Ovary (tissue), 9 donors: ENCODE measurements around the gene C1orf198. TPM values are rescaled to one million over a fixed set of nuclear protein-coding genes. Genes with fewer than 3 reads are reported as not detected.

Source experiments
- DNase-seq, 5 donors: peaks; one replicate each; pipeline ENCODE4 v3.0.0-alpha.2; 2019 to 2020
- H3K27ac ChIP-seq, 2 donors: fragments of 200-600 bp; one replicate each; pipeline versions ENCODE4 v1.5.1 to v1.8.0; 2019 to 2022
- H3K27me3 ChIP-seq: fragments of 200-600 bp; one replicate; pipeline ENCODE4 v1.8.0; 2022
- H3K36me3 ChIP-seq: fragments of 200-600 bp; sonication (generic); one replicate; pipeline ENCODE4 v1.5.1; 2019
- H3K4me1 ChIP-seq: one replicate; pipeline ENCODE4 v1.8.1; 2013; ENCODE audit warnings: mild to moderate bottlenecking, moderate library complexity; ENCODE audit not compliant: insufficient read depth
- H3K4me3 ChIP-seq: fragments of 200-600 bp; sonication (generic); one replicate; pipeline ENCODE4 v1.5.1; 2017
- H3K9me3 ChIP-seq, 2 donors: fragments of 200-600 bp in 1 of 2; sonication (generic) in 1 of 2; one replicate each; pipeline versions ENCODE4 v1.5.1 to v1.8.1; 2013 to 2019; ENCODE audit warnings: mild to moderate bottlenecking in 1 of 2, moderate library complexity in 1 of 2
- CTCF ChIP-seq, 3 donors: fragments of 450-650 bp in 2 of 3; fragments of 200-600 bp in 1 of 3; IDR thresholded peaks; one replicate each; pipeline versions ENCODE4 v1.5.1 to v1.8.0; 2016 to 2022; ENCODE audit warnings: antibody characterized with exemption in 3 of 3, mild to moderate bottlenecking in 1 of 3
- EP300 ChIP-seq: sonication (generic); formaldehyde crosslinking; IDR thresholded peaks from one replicate; pipeline ENCODE4 v1.6.1; 2017; ENCODE audit warnings: antibody characterized with exemption
- POLR2A ChIP-seq: fragments of 450-650 bp; IDR thresholded peaks from one replicate; pipeline ENCODE4 v1.6.1; 2017; ENCODE audit warnings: antibody characterized with exemption, mild to moderate bottlenecking, moderate library complexity
- WGBS, 3 donors: extraction: QIAGEN DNeasy Blood & Tissue Kit in 1 of 3; methylation state at CpG; one replicate each; pipeline versions ENCODE4 v1.1.5 to v1.1.7; 2013 to 2017; 5-methylcytosine and 5-hydroxymethylcytosine counted together
- intact Hi-C, 4 donors: fragments of 100-400 bp; cut with DNase I; formaldehyde crosslinking; loops; one replicate each; pipeline versions ENCODE4 v1.11.0 to v1.15.1; 2022 to 2023
- polyA plus RNA-seq, 2 donors: library from polyadenylated mRNA; stranded (reverse); fragments of 200-250 nt in 1 of 2; fragments of 350-450 nt in 1 of 2; fragmentation: Illumina TruSeq in 1 of 2; extraction: RNeasy Lipid Tissue Mini Kit (QIAGEN cat#74804) in 1 of 2; gene quantifications; one replicate each; pipeline ENCODE4 v1.2.3, GENCODE V29; 2013 to 2014
- total RNA-seq, 7 donors: library from RNA; depleted of rRNA in 2 of 7; stranded (reverse); fragments of >200 nt in 2 of 7; fragmentation: NEBNext Ultra II Directional in 3 of 7; extraction: Animal tissue kit (Norgen Biotek cat#: 25700) in 3 of 7; gene quantifications; one replicate each; pipeline versions ENCODE4 v1.1.0 to v1.2.4, GENCODE V29; 2016 to 2023
- donor health status: DM: no; HTN: no; CAD: no; lungs with moderate emphysema.
- donor health status: DM: no; HTN: no; CAD: no.
- donor health status: Bipolar disorder and iron deficiency.
- donor health status: DM: yes; HTN: yes; CAD: no.
- donor health status: DM: no; HTN: no; CAD: no.
- donor health status: DM: yes; HTN: yes; CAD: no.

C1orf198 gene
- total and polyA plus RNA-seq, 9 donors: 34.0 to 60.8 (median 43.4) TPM

GRCh38 chr1:230823426-230823825 lies 44.9 kb downstream of the C1orf198 start:
- Histone ChIP-seq H3K27me3 (no peaks in the 10 kb centered on the region), H3K36me3 (no peaks in the 10 kb centered on the region), H3K27ac (peak overlapping the region in 1 of 2 donors; percentile 4), H3K9me3 (no peaks in the 10 kb centered on the region), H3K4me1 (peaks cover 19% of the 10 kb centered on the region), H3K4me3 (no peak overlapping the region)
- WGBS, 3 donors: 42 to 53% (median 51%) methylated on average over 6 of the region's 6 CpGs
- peak in 1 of 5 donors; percentile 42 for DNase-seq
- intact Hi-C loops: no loop called here
- TF ChIP-seq POLR2A (no peak), CTCF (IDR thresholded peaks at IDR 0.05) (no peak), EP300 (no peak)

- Histone ChIP-seq H3K36me3 (no peaks in the 10 kb centered on the region), H3K4me1 (peaks cover 10% of the 10 kb centered on the region), H3K27ac (no peak overlapping the region), H3K27me3 (no peaks in the 10 kb centered on the region), H3K4me3 (no peak overlapping the region), H3K9me3 (no peaks in the 10 kb centered on the region)
- intact Hi-C loops: no loop called here
- whole genome bisulfite sequencing, 3 donors: 76 to 89% (median 87%) methylated on average over 13 of the region's 13 CpGs
- DNase-seq: no peak
- TF ChIP-seq CTCF (IDR thresholded peaks at IDR 0.05) (no peak), POLR2A (no peak), EP300 (no peak)
These were observed 46.2 kb downstream of the C1orf198 start for GRCh38 chr1:230822092-230822581.

- intact Hi-C loops: no loop called here
- Histone ChIP-seq H3K36me3 (no peaks in the 10 kb centered on the region), H3K27ac (no peak overlapping the region), H3K9me3 (no peaks in the 10 kb centered on the region), H3K27me3 (no peaks in the 10 kb centered on the region), H3K4me3 (no peak overlapping the region), H3K4me1 (peaks cover 6% of the 10 kb centered on the region)
- WGBS, 3 donors: 72 to 84% (median 77%) methylated on average over 4 of the region's 4 CpGs
- TF ChIP-seq POLR2A (no peak), CTCF (IDR thresholded peaks at IDR 0.05) (no peak), EP300 (no peak)
- no peak for DNase-seq
These were observed 47.0 kb downstream of the C1orf198 start for GRCh38 chr1:230821346-230821745.

- Histone ChIP-seq H3K27me3 (no peaks in the 10 kb centered on the region), H3K4me1 (peaks cover 4% of the 10 kb centered on the region), H3K27ac (no peak overlapping the region), H3K4me3 (no peak overlapping the region), H3K36me3 (no peaks in the 10 kb centered on the region), H3K9me3 (no peaks in the 10 kb centered on the region)
- intact Hi-C loops: no loop called here
- no peak for TF ChIP-seq CTCF (IDR thresholded peaks at IDR 0.05)
- TF ChIP-seq POLR2A: no peak
- TF ChIP-seq EP300: no peak
- 93 to 96% (median 95%) methylated on average over 4 of the region's 4 CpGs for WGBS, 3 donors
- DNase-seq: no peak
These were observed 47.8 kb downstream of the C1orf198 start for GRCh38 chr1:230820568-230820967.
